IPS-20b (cell line): ENCODE measurements around the gene RAI1.

Source experiments
- H3K27ac ChIP-seq: one replicate; pipeline ENCODE4 v1.5.1; 2013; ENCODE audit warnings: low read length
- H3K27me3 ChIP-seq: 2 replicates; pipeline ENCODE4 v1.6.1; 2013; ENCODE audit warnings: mild to moderate bottlenecking, low read length, inconsistent platforms; ENCODE audit not compliant: insufficient read depth
- H3K36me3 ChIP-seq: 2 replicates; pipeline ENCODE4 v1.6.1; 2013; ENCODE audit warnings: low read depth, mild to moderate bottlenecking, inconsistent platforms, low read length, moderate library complexity; ENCODE audit not compliant: insufficient read depth
- H3K4me1 ChIP-seq: 2 replicates; pipeline ENCODE4 v1.6.1; 2013; ENCODE audit warnings: mild to moderate bottlenecking, control low read depth, inconsistent platforms, low read length, moderate library complexity; ENCODE audit not compliant: insufficient read depth
- H3K4me3 ChIP-seq: 2 replicates; pipeline ENCODE4 v1.5.1; 2013; ENCODE audit warnings: mild to moderate bottlenecking, low read length, inconsistent platforms
- H3K9ac ChIP-seq: 2 replicates; pipeline ENCODE4 v1.6.1; 2013; ENCODE audit warnings: low read depth, mild to moderate bottlenecking, inconsistent platforms, low read length, moderate library complexity
- H3K9me3 ChIP-seq: 2 replicates; pipeline ENCODE4 v1.6.1; 2013; ENCODE audit warnings: mild to moderate bottlenecking, low read depth, low read length, inconsistent platforms; ENCODE audit not compliant: insufficient read depth

Gene RAI1

GRCh38 chr17:17783825-17784656, 102.8 kb downstream of the RAI1 start:
- H3K27ac ChIP-seq: no peak overlapping the region

GRCh38 chr17:17784657-17785267, 103.5 kb downstream of the RAI1 start:
- H3K27ac ChIP-seq: no peak overlapping the region
- H3K27me3 ChIP-seq: peaks cover 55% of the 10 kb centered on the region
- H3K36me3 ChIP-seq: no peaks in the 10 kb centered on the region
- H3K9ac ChIP-seq: no peak overlapping the region
- no peaks in the 10 kb centered on the region for H3K9me3 ChIP-seq
- H3K4me3 ChIP-seq: peak overlapping the region; percentile 76; the same call in 1 of the 2 replicates
- peaks cover 25% of the 10 kb centered on the region; the same call in 1 of the 2 replicates for H3K4me1 ChIP-seq

More at GRCh38 chr17:17783825-17784656, 102.8 kb downstream of the RAI1 start:
- Histone ChIP-seq H3K36me3 (no peaks in the 10 kb centered on the region), H3K27me3 (peaks cover 50% of the 10 kb centered on the region), H3K4me3 (peak overlapping the region; percentile 76), H3K9me3 (no peaks in the 10 kb centered on the region), H3K9ac (peak overlapping the region; percentile 53; the same call in 1 of the 2 replicates), H3K4me1 (peaks cover 25% of the 10 kb centered on the region; the same call in 1 of the 2 replicates)

DNA sequence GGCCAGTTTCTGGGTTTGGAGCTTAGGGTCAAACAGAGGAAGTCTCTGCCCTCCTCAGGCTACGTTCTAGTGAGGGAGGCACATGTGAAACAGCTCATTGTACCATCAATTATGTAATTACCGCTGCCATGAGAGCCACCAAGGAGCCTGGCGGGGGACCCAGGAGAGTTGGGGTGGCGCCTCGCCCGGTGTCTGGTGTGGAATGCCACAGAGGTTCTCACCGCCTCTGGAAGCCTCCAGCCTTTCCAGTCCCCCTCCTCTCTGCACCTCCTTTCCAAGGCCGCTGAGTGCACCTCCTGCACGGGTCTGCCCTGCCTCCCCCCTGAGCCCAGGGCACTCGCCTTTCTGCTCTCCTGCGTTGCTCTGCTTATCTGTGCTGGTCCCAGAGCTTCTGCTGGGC, 104.1 kb downstream of the RAI1 start:
- H3K4me1 ChIP-seq: peaks cover 23% of the 10 kb centered on the region; the same call in 1 of the 2 replicates
- no peak overlapping the region for H3K9ac ChIP-seq
- peaks cover 54% of the 10 kb centered on the region for H3K27me3 ChIP-seq
- H3K27ac ChIP-seq: no peak overlapping the region
- H3K36me3 ChIP-seq: no peaks in the 10 kb centered on the region
- no peak overlapping the region for H3K4me3 ChIP-seq
- no peaks in the 10 kb centered on the region for H3K9me3 ChIP-seq

DNA sequence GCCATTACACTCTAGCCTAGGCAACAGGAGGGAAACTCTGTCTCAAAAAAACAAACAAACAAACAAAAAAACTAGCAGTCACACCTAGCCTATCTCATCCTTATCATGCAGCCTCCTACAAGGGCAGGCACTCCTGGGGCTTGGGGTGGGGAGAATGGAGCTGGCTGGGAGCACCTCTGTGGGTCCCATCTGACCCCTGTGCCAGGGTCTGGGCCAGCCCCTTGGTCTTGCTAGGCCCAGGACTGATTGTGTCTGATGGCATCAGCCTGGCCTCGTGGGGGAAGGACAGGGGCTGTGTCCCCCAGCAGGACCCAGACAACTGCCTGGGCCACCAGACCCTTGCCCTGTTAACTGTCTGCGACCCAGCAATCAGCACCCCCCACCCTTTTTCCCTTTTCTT, 105.7 kb downstream of the RAI1 start:
- H3K4me3 ChIP-seq: no peak overlapping the region
- peaks cover 17% of the 10 kb centered on the region; the same call in 1 of the 2 replicates for H3K4me1 ChIP-seq
- no peak overlapping the region for H3K9ac ChIP-seq
- no peaks in the 10 kb centered on the region for H3K36me3 ChIP-seq
- H3K9me3 ChIP-seq: no peaks in the 10 kb centered on the region
- no peak overlapping the region for H3K27ac ChIP-seq
- H3K27me3 ChIP-seq: peaks cover 55% of the 10 kb centered on the region

- Histone ChIP-seq H3K27ac (no peak overlapping the region), H3K4me1 (peaks cover 20% of the 10 kb centered on the region; the same call in 1 of the 2 replicates), H3K9me3 (no peaks in the 10 kb centered on the region), H3K9ac (no peak overlapping the region), H3K36me3 (no peaks in the 10 kb centered on the region), H3K27me3 (peaks cover 60% of the 10 kb centered on the region), H3K4me3 (no peak overlapping the region)
These were observed 106.3 kb downstream of the RAI1 start for GRCh38 chr17:17787568-17787967.

GRCh38 chr17:17788967-17789366, 107.7 kb downstream of the RAI1 start:
- Histone ChIP-seq H3K27me3 (peaks cover 70% of the 10 kb centered on the region), H3K4me1 (peaks cover 20% of the 10 kb centered on the region; the same call in 1 of the 2 replicates), H3K9ac (no peak overlapping the region)

GRCh38 chr17:17789410-17789809, 108.2 kb downstream of the RAI1 start:
- peaks cover 18% of the 10 kb centered on the region; the same call in 1 of the 2 replicates for H3K4me1 ChIP-seq
- no peak overlapping the region for H3K4me3 ChIP-seq
- no peaks in the 10 kb centered on the region for H3K36me3 ChIP-seq
- H3K27me3 ChIP-seq: peaks cover 70% of the 10 kb centered on the region
- H3K9ac ChIP-seq: no peak overlapping the region
- no peak overlapping the region for H3K27ac ChIP-seq
- no peaks in the 10 kb centered on the region for H3K9me3 ChIP-seq

More at GRCh38 chr17:17788967-17789366, 107.7 kb downstream of the RAI1 start:
- no peak overlapping the region for H3K4me3 ChIP-seq
- H3K36me3 ChIP-seq: no peaks in the 10 kb centered on the region
- H3K9me3 ChIP-seq: no peaks in the 10 kb centered on the region
- no peak overlapping the region for H3K27ac ChIP-seq

GRCh38 chr17:17789828-17790636, 108.8 kb downstream of the RAI1 start:
- Histone ChIP-seq H3K27me3 (peaks cover 66% of the 10 kb centered on the region), H3K9me3 (no peaks in the 10 kb centered on the region), H3K27ac (no peak overlapping the region), H3K4me3 (no peak overlapping the region), H3K4me1 (peaks cover 12% of the 10 kb centered on the region; the same call in 1 of the 2 replicates), H3K9ac (no peak overlapping the region), H3K36me3 (no peaks in the 10 kb centered on the region)

GRCh38 chr17:17790637-17791464, 109.6 kb downstream of the RAI1 start:
- no peaks in the 10 kb centered on the region for H3K9me3 ChIP-seq
- H3K27me3 ChIP-seq: peaks cover 57% of the 10 kb centered on the region
- H3K4me1 ChIP-seq: peaks cover 5% of the 10 kb centered on the region; the same call in 1 of the 2 replicates
- no peak overlapping the region for H3K9ac ChIP-seq
- no peaks in the 10 kb centered on the region for H3K36me3 ChIP-seq
- no peak overlapping the region for H3K27ac ChIP-seq
- no peak overlapping the region for H3K4me3 ChIP-seq

- Histone ChIP-seq H3K27ac (no peak overlapping the region), H3K4me1 (peaks cover 5% of the 10 kb centered on the region; the same call in 1 of the 2 replicates), H3K9me3 (no peaks in the 10 kb centered on the region), H3K4me3 (0 out of 2 replicates have a peak overlapping the region, but pooled peaks have one; percentile 26), H3K36me3 (no peaks in the 10 kb centered on the region), H3K27me3 (peaks cover 48% of the 10 kb centered on the region), H3K9ac (no peak overlapping the region)
These were observed 110.8 kb downstream of the RAI1 start for GRCh38 chr17:17792037-17792550.
